IMR-90 (cell line): ENCODE data around the gene DIAPH2.

Experiments
- BHLHE40 ChIP-seq: fragments of 150-350 bp; IDR thresholded peaks from 2 replicates; pipeline ENCODE4 v1.6.1; 2016; ENCODE audit warnings: mild to moderate bottlenecking, low read depth, low read length
- CEBPB ChIP-seq: IDR thresholded peaks from 2 replicates; pipeline ENCODE4 v1.6.1; 2012; ENCODE audit warnings: low read depth, low read length, improper control_type of control experiment
- CTCF ChIP-seq: conservative IDR thresholded peaks from 2 replicates; pipeline ENCODE4 v1.5.1; 2012; ENCODE audit warnings: mild to moderate bottlenecking, low read depth, low read length, improper control_type of control experiment
- FOS ChIP-seq: fragments of 150-350 bp; IDR thresholded peaks from 2 replicates; pipeline ENCODE4 v1.6.1; 2016; ENCODE audit warnings: low read depth, low read length
- MAFK ChIP-seq: IDR thresholded peaks from 2 replicates; pipeline ENCODE4 v1.6.1; 2012; ENCODE audit warnings: low read depth, low read length, improper control_type of control experiment
- MAZ ChIP-seq: IDR thresholded peaks from 2 replicates; pipeline ENCODE4 v1.6.1; 2012; ENCODE audit warnings: low read depth, mild to moderate bottlenecking, low read length, improper control_type of control experiment, moderate library complexity, borderline replicate concordance
- MXI1 ChIP-seq: IDR thresholded peaks from 2 replicates; pipeline ENCODE4 v1.6.1; 2012; ENCODE audit warnings: low read depth, mild to moderate bottlenecking, low read length, moderate library complexity, borderline replicate concordance
- POLR2A ChIP-seq: IDR thresholded peaks from 2 replicates; pipeline ENCODE4 v1.6.1; 2012; ENCODE audit warnings: mild to moderate bottlenecking, low read depth, low read length
- RAD21 ChIP-seq: IDR thresholded peaks from 2 replicates; pipeline ENCODE4 v1.6.1; 2012; ENCODE audit warnings: low read length, improper control_type of control experiment
- RCOR1 ChIP-seq: IDR thresholded peaks from 2 replicates; pipeline ENCODE4 v1.6.1; 2012; ENCODE audit warnings: mild to moderate bottlenecking, low read length, improper control_type of control experiment; ENCODE audit not compliant: insufficient replicate concordance
- USF2 ChIP-seq: fragments of 150-350 bp; IDR thresholded peaks from 2 replicates; pipeline ENCODE4 v1.6.1; 2017; ENCODE audit warnings: mild to moderate bottlenecking, antibody characterized with exemption, low read length, low read depth

- TF ChIP-seq CTCF: no peak
- no peak for TF ChIP-seq RAD21
- TF ChIP-seq POLR2A: no peak
- no peak for TF ChIP-seq FOS
- no peak for TF ChIP-seq RCOR1
- TF ChIP-seq BHLHE40: no peak
- TF ChIP-seq MAFK: no peak
- TF ChIP-seq MXI1: no peak
- TF ChIP-seq CEBPB: no peak
- TF ChIP-seq MAZ: no peak
- TF ChIP-seq USF2: no peak
Observed at GRCh38 chrX:96707804-96708203, 23.2 kb downstream of the DIAPH2 start.
